ENCODE data around the gene GRIFIN.

DNA sequence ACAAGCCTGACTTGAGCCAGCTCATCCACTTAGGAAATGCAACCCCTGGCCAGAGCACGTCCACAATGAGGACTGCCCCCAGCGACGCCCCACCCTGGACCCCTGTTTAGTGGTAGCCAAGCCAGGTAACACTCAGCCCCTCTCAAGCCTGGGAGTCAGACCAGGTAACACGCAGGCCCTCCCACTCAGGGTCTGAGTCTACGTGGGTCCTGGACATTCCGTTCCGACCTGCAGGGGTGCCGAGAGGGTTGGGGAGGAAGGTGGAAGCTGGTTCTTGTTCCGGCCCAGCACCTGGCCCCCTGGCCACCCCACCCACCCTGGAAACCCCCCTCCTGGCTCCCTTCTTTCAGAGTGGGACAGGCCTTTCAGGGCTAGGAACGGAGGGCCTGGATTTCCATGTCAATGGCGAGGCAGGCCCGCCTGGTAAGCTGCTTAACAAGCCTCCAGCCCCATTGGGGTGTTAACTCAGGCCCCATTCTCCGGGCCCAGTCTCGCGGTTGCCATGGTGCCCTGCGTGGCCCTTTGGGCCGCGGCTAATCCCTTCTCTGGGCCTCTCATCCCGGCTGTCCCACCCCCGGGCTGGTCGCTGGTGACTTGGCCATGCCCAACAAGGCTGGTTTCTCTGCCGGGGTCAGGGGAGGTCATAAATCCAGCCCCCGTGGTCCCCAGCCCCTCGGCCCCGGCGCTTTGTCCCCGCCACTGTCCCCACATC lies 23.7 kb upstream of the GRIFIN start:
- no peak for TF ChIP-seq POLR2A (IDR thresholded peaks at IDR 0.05)
- TF ChIP-seq, protein P1, sequence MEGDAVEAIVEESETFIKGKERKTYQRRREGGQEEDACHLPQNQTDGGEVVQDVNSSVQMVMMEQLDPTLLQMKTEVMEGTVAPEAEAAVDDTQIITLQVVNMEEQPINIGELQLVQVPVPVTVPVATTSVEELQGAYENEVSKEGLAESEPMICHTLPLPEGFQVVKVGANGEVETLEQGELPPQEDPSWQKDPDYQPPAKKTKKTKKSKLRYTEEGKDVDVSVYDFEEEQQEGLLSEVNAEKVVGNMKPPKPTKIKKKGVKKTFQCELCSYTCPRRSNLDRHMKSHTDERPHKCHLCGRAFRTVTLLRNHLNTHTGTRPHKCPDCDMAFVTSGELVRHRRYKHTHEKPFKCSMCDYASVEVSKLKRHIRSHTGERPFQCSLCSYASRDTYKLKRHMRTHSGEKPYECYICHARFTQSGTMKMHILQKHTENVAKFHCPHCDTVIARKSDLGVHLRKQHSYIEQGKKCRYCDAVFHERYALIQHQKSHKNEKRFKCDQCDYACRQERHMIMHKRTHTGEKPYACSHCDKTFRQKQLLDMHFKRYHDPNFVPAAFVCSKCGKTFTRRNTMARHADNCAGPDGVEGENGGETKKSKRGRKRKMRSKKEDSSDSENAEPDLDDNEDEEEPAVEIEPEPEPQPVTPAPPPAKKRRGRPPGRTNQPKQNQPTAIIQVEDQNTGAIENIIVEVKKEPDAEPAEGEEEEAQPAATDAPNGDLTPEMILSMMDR (IDR thresholded peaks at IDR 0.05) = no peak

Measured in testis (tissue), 2 donors.